Measurements from ENCODE around the gene XRCC6.
"Not testable (repeated sequence)": the region's sequence is repeated elsewhere in the genome, so short reads cannot be mapped to it uniquely, and the experiment has no call there.

XRCC6 gene

GRCh38 chr22:41654322-41654721 lies 33.2 kb downstream of the XRCC6 start:
- DNase-seq, result no peak

- DNase-seq, result no peak
Observed at GRCh38 chr22:41656556-41656955, 35.5 kb downstream of the XRCC6 start.

- DNase-seq, result no peak
Observed at GRCh38 chr22:41657709-41658108, 36.6 kb downstream of the XRCC6 start.

GRCh38 chr22:41658869-41659268 lies 37.8 kb downstream of the XRCC6 start:
- no peak for DNase-seq

GRCh38 chr22:41659941-41660340 lies 38.8 kb downstream of the XRCC6 start:
- no peak for DNase-seq

- no peak for DNase-seq
Observed at GRCh38 chr22:41660416-41660815, 39.3 kb downstream of the XRCC6 start.

- DNase-seq, result no peak
Observed at GRCh38 chr22:41661088-41661487, 40.0 kb downstream of the XRCC6 start.

GRCh38 chr22:41661713-41662112 lies 40.6 kb downstream of the XRCC6 start:
- no peak for DNase-seq

GRCh38 chr22:41663594-41663993 lies 42.5 kb downstream of the XRCC6 start:
- not testable (repeated sequence) for DNase-seq

GRCh38 chr22:41664490-41664889 lies 43.4 kb downstream of the XRCC6 start:
- no peak for DNase-seq

- no peak for DNase-seq
Observed at GRCh38 chr22:41664951-41665350, 43.9 kb downstream of the XRCC6 start.

GRCh38 chr22:41668971-41669911 lies 48.1 kb downstream of the XRCC6 start:
- no peak for DNase-seq

- DNase-seq, result not testable (repeated sequence)
Observed at GRCh38 chr22:41672096-41672495, 51.0 kb downstream of the XRCC6 start.

- DNase-seq, result no peak
Observed at GRCh38 chr22:41672780-41673509, 51.9 kb downstream of the XRCC6 start.

GRCh38 chr22:41674846-41675340 lies 53.8 kb downstream of the XRCC6 start:
- no peak for DNase-seq

GRCh38 chr22:41676134-41676533 lies 55.0 kb downstream of the XRCC6 start:
- DNase-seq, result no peak

GRCh38 chr22:41681616-41682015 lies 60.5 kb downstream of the XRCC6 start:
- DNase-seq, result no peak

GRCh38 chr22:41682033-41682807 lies 61.1 kb downstream of the XRCC6 start:
- peak; percentile 59 to 73 for DNase-seq

GRCh38 chr22:41683052-41683451 lies 62.0 kb downstream of the XRCC6 start:
- no peak for DNase-seq

GRCh38 chr22:41683616-41684015 lies 62.5 kb downstream of the XRCC6 start:
- no peak for DNase-seq

GRCh38 chr22:41684194-41684593 lies 63.1 kb downstream of the XRCC6 start:
- DNase-seq, result no peak

- not testable (repeated sequence) for DNase-seq
Observed at GRCh38 chr22:41686890-41687289, 65.8 kb downstream of the XRCC6 start.

GRCh38 chr22:41687901-41688364 lies 66.8 kb downstream of the XRCC6 start:
- no peak for DNase-seq
